Neural progenitor cell (in vitro differentiated cells): Measurements from ENCODE around the gene OR56A3.

Source experiments
- CTCF ChIP-seq: fragments of 200-600 bp; sonication (generic); IDR thresholded peaks from 2 replicates; pipeline ENCODE4 v1.5.1; 2017; ENCODE audit warnings: antibody characterized with exemption, mild to moderate bottlenecking
- EZH2 ChIP-seq: fragments of 200-600 bp; sonication (generic); IDR thresholded peaks from 2 replicates; pipeline ENCODE4 v1.6.1; 2017; ENCODE audit warnings: antibody characterized with exemption, mild to moderate bottlenecking, moderate library complexity
- EZH2phosphoT487 ChIP-seq: fragments of 200-600 bp; sonication (generic); IDR thresholded peaks from 2 replicates; pipeline ENCODE4 v1.6.1; 2017; ENCODE audit warnings: antibody characterized with exemption

GRCh38 chr11:5973530-5973929 lies 31.5 kb downstream of the OR56A3 start:
- TF ChIP-seq CTCF (no peak), EZH2 (no peak), EZH2phosphoT487 (no peak)
